IPS DF 19.7 (cell line): ENCODE results near the gene PTMS.
"Not testable (repeated sequence)": the region's sequence is repeated elsewhere in the genome, so short reads cannot be mapped to it uniquely, and the experiment has no call there.

Experiments used
- DNase-seq: peaks from one replicate; pipeline ENCODE4 v3.0.0-alpha.2; 2013; ENCODE audit warnings: low read depth, low spot score

Gene PTMS

GRCh38 chr12:6765634-6766581, at the start of gene PTMS:
TSS of gene PTMS (plus strand) at chr12:6766363. CDS start at chr12:6766706, 343 bp downstream.
- no peak for DNase-seq

GRCh38 chr12:6716874-6717437, 49.2 kb upstream of the PTMS start:
- no peak for DNase-seq

GRCh38 chr12:6722863-6723262, 43.3 kb upstream of the PTMS start:
- no peak for DNase-seq

GRCh38 chr12:6723607-6724408, 42.4 kb upstream of the PTMS start, which contains the start of gene COPS7A:
TSS of gene COPS7A (plus strand) at chr12:6724046. CDS start at chr12:6724657, 611 bp downstream.
- peak; percentile 99 for DNase-seq

- no peak for DNase-seq
These were observed 41.8 kb upstream of the PTMS start for GRCh38 chr12:6724409-6724797.

- DNase-seq = no peak
These were observed 40.8 kb upstream of the PTMS start for GRCh38 chr12:6725350-6725749.

GRCh38 chr12:6729186-6729585, 37.0 kb upstream of the PTMS start:
- DNase-seq = no peak

- DNase-seq = no peak
These were observed 36.0 kb upstream of the PTMS start for GRCh38 chr12:6730169-6730568.

- DNase-seq = no peak
These were observed 31.4 kb upstream of the PTMS start for GRCh38 chr12:6734506-6735387.

GRCh38 chr12:6735448-6736191, 30.5 kb upstream of the PTMS start:
- no peak for DNase-seq

GRCh38 chr12:6736754-6737153, 29.4 kb upstream of the PTMS start:
- DNase-seq = no peak

- not testable (repeated sequence) for DNase-seq
These were observed 24.1 kb upstream of the PTMS start for GRCh38 chr12:6742080-6742479.

- DNase-seq = no peak
These were observed 23.3 kb upstream of the PTMS start for GRCh38 chr12:6742834-6743233.

GRCh38 chr12:6743300-6743699, 22.9 kb upstream of the PTMS start:
- not testable (repeated sequence) for DNase-seq

GRCh38 chr12:6745741-6746525, 20.2 kb upstream of the PTMS start:
- no peak for DNase-seq

- DNase-seq = no peak
These were observed 18.9 kb upstream of the PTMS start for GRCh38 chr12:6747216-6747615.

- no peak for DNase-seq
These were observed 17.4 kb upstream of the PTMS start for GRCh38 chr12:6748761-6749160.

GRCh38 chr12:6750506-6750905, 15.7 kb upstream of the PTMS start:
- no peak for DNase-seq

GRCh38 chr12:6751767-6752166, 14.4 kb upstream of the PTMS start:
- no peak for DNase-seq
